GM18502 (cell line): ENCODE data around the gene DDX24.

Source experiments
- ATAC-seq: cut with Tn5 transposase; IDR thresholded peaks from one replicate; pipeline ENCODE4 v1.9.1; 2021; ENCODE audit warnings: mild to moderate bottlenecking; ENCODE audit not compliant: unreplicated experiment, poor library complexity

The DDX24 gene

DNA sequence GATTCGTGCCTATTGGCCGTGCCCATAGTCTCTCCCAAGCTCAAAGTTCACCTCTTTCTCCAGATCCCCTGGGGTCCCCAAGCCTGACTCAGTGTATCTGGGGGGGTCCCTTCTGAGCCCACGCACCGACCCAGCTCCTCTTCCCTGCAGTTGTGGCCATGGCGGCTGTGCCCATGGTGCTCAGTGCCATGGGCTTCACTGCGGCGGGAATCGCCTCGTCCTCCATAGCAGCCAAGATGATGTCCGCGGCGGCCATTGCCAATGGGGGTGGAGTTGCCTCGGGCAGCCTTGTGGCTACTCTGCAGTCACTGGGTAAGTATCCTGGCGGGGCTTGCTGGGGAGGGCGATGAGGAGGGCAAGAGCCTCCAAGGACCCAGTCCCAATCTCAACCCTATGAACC, 34.6 kb upstream of the DDX24 start:
- ATAC-seq, result no peak

DNA sequence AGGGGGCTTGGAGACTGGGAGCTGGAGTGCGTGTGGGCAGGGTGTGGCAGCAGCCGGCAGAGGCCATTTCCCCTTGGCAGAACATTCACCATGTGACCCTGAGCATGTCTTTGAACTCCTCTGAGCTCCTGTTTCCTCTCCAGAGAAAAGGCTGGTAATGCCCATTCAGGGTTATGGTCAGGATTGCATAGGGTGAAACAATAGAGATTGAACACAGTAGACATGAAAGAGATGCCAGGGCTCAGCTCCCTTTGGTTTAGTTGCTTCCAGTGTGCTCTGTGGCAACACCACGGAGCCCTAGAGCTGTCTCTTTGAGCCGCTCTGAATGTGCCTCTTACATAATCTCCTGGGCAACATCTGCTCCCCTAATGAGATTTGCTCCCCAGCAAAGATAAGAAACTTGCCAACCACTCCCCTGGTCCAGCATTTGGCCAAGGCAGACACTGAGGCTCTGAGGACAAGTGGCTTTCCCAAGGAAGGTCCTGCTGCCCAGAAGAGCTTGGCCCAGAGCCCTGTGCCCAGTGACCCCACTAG, 34.1 kb upstream of the DDX24 start:
- no peak for ATAC-seq

DNA sequence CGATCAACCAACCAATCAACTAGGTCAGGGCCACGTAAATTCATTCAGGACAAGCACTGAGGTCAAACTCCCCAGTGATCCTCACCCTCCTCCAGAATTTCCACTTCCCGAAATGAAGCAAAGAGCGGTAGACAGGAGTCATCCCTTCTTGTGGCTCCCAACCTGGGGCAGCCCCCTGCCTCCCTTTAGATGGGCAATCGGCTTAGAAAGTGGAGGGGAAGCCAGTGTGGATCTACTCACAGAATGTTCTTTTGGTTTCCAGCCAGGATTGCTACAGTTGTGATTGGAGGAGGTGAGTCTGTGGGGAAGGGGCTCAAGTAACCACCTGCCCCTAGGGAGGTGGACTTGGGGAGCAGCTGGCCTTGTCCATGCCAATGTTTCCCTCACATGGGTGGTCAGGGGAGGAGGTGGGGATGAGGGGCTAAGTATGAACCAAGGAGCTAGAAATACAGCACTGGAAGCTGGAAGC, 33.6 kb upstream of the DDX24 start:
- ATAC-seq, result no peak

DNA sequence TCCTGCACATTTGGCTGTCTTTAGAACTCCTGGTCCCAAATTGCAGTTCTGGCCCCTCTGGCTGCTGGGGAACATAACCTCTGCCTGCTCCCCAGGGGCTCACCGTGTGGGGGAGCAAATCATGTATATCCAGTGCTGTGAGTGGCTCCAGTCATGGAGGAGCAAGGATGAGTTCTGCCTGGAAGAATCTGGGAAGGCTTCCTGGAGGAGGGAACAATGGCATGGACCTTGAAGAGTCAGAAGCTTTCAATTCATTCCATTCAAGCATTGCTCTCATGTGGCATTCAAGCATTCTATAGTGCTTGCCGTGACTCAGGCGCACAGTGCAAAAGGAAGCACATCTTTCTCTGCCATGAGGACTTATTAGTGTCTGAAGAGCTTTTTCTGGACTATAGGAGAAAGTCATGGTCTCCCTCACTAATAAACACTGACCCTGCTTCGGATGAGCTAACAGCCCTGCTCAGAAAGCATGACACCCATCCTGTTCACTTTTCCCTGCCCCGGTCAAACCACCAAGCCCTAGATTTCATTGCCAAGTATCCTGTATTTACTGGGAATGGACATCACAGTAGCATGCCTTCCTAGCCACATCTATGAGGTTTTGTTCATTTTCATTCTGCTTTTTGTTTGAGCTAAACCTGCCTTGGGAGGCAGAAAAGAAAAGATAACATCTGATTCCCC, 33.0 kb upstream of the DDX24 start:
- ATAC-seq, result no peak

DNA sequence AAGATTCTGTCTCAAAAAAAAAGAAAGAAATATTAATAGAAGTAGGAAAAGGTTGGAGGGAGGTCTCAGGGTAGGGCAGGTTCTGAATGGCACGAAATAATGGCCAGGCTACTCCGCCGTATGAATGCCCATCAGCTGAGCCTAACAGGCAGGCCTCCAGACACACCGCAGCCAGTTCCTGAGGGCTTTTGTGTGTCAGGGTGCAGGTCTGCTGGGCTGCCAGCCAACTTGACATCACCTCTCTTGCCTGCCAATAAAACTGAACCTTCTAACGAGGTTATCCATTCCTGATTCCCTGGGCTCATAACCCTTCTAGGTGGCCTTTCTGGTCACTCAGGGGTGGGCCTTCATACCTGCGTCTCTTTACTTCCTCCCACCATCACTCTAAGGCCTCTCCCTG, 32.5 kb upstream of the DDX24 start:
- no peak for ATAC-seq

DNA sequence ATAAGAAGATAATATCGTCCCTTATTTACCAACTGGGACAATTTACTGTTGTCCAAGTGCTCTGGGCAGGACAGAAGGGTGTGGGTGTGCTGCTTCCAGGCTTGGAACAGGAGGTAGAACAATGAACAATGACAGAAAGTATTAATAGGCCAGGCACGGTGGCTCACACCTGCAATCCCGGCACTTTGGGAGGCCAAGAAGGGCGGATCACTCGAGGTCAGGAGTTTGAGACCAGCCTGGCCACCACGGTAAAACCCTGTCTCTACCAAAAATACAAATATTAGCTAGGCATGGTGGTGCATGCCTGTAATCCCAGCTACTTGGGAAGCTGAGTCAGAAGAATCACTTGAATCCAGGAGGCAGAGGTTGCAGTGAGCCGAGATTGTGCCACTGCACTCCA, 32.1 kb upstream of the DDX24 start:
- ATAC-seq, result no peak

DNA sequence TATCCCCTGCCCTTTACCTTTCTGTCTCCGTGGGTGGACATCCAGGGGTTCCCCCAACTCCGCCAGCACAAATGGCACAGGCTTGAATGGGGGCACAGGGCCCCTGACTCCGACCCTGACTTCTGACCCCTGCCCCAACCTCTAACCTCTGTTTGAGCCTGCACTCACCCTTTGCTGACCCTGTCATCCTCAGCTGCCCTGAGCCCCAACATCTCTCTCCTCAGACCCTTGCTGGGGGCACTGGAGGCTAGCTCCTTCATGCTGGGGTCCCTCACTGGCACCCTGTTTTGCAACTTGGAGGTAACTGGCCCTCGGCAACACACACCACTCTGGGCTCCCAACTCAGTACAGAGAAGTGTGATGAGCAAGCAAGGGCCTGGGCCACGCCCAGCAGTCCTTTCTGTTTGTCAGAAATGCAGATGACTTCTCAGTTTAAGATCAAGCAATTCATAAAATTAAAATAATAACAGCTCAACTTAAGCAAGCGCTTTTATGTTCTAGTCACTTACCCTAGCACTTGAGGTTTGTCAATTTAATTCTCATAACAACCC, 31.6 kb upstream of the DDX24 start:
- ATAC-seq, result no peak

DNA sequence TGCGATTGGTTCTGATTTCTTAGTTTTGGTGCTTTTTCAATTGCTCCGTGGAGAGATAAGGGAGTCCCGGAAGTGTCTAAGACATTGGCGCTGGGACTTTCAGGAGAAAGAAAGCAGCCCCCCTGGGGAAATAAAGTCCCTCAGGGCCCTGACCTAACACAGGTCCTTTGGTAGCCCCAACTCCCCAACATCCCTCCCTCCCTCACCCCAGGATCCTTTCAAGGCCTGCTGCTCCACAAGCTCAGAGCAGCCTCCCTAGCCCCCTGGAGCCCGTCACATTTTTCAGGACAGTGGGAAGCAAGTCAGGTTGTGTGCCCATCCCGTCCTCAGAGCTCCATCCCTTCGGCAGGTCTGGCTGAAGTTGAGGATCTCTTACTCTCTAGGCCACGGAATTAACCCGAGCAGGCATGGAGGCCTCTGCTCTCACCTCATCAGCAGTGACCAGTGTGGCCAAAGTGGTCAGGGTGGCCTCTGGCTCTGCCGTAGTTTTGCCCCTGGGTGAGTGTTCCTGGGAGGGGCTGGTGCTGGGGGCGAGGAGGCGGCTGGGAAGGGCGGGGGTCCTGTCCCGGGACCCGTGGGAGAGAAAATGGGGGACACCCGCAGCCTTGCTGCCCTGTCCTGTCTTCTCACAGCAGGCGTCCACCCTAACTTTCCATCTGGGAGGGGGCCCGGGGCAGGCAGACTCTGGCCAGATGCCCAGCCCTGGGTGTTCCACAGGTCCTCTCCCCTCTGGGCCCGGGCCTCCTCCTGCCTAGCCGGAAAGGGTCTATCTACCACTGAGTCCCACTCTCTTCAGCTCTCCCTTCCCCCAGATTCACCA, 30.5 kb upstream of the DDX24 start:
- ATAC-seq, result no peak

DNA sequence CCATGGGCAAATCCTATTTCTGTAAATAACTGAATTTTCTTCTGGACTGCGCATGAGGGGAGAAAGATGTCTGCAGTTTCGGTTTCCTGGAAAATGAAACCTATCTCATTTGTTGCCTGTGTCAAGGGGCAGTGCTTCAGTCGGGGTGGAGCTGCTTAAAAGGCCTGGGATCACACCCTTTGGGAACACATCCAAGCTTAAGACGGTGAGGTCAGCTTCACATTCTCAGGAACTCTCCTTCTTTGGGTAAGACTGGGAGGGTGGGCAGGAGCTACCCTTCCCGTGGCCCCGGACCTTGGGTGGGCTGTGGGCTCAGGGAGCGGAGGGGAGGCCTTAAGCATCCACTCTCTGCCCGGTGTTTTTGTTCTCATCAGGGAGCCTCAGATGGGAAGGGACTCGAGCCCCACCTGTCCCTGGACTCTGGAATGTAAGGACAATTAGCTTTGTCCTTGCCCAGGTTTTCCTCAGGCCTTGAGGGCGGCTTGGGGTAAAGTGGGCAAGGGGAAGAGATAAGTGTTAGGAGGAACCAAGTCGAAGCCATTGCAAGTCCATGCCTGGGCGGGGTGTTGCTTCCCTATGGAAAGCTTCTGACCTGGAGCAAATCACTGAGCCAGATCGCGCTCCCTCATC, 29.7 kb upstream of the DDX24 start, which contains the start of gene IFI27:
IFI27 (plus strand) TSS at position 185 of the 630 bp plus-strand sequence.
- no peak for ATAC-seq

DNA sequence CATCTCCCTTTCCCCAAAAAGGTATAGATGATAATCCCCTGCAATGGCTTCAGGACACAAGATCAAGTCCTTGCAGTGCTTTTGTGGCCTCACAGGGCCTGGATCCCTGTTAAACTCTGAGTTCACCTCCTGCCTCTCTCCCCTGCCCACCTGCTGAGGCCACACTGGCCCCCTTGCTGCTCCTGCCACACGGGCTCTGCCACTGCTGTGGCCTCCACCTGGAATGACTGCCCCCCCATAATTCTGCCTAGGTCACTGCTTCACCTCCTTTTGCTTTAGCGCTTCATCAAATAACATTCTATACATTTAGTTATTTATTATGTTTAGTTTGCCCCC, 28.9 kb upstream of the DDX24 start:
- no peak for ATAC-seq

DNA sequence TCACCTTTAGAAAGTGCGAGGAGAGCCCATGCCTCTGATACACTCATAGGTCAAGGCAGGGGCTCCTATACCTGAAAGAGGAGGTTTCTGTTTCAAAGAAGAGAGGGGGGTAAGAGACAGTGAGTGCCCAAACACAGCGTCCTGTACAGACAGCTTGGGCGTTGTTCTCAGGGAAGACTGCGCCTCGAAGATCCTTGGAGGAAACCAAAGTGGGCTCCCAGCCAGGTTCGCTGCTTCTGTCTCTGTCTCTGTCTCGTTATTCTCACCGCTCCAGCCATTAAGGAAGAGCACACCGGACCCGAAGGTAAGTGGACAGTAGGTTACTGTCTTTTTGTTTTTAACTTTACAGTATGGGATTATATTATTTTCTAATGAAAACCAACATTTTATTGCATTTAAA, 23.7 kb upstream of the DDX24 start:
- ATAC-seq, result no peak

DNA sequence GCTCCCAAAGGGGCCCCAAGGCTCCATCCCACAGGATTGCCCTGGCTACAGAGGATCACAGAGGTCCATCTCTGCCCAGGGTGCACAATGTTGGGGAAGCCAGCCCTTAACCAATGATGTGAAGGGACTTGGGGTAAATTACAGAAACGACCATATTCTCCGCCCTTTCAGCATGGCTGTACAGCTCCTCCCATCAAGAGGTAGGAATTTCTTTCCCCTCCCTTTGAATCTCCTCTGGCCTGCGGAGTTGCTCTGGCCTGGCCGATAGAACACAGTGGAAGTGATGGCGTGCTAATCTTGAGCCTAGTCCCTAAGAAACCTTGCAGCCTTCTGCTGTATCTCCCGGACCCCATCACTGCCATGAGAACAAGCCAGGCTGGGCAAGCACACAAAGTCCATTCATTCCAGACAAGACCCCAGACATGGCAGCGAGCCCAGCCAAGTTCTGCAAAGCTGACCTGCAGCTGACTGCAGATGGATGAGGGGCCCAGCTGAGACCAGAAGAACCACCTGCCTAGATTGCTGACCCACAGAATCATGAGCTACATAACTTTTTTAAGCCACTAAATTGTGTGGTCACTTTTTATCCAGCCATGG, 22.6 kb upstream of the DDX24 start:
- ATAC-seq, result no peak

DNA sequence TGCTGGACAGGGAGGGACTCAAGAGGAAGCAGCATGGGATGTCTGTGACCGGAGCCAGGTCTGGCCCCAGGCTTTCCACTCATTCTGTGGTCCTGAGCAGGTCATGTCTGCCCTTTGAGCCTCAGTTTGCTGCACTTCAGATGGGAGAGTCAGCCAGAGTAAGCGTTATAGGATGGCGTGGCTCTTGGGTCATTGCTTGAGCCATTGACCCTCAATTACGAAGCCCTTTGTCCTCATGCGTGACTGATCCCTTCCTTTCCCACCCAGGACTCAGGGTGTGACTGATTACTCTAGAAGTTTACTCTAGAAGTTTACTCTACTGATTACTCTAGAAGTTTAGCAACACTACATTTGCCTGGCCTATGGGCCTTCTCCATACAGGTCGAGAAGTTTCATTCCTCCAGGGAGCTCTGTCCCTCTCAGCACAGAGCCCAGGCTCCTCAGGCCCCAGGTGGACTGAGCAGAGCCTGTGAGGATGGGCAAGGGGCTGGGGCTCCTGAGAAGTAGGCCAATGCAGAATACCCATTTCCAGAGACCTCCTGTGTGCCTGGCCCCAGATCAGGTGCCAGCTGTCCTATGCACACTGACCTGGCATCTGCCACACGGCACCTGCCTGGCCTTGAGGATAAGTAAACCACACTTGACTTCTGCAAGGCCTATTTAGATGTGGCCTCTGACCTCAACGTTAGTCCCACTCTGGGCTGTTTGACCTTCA, 21.9 kb upstream of the DDX24 start:
- no peak for ATAC-seq

DNA sequence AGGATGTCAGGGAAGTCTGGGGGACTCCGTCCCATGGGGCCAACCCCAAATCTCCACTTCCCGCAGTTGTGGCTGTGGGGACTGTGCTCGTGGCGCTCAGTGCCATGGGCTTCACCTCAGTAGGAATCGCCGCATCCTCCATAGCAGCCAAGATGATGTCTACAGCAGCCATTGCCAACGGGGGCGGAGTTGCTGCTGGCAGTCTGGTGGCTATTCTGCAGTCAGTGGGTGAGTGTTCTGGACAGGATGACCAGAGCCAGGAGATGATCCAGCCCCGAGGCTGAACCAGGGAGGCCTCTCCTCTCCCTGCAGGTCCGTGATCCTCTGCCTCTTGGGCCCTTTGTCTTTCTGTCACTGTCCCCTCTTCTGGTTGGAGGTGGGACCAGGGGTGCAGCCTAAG, 20.7 kb upstream of the DDX24 start:
- ATAC-seq, result no peak

DNA sequence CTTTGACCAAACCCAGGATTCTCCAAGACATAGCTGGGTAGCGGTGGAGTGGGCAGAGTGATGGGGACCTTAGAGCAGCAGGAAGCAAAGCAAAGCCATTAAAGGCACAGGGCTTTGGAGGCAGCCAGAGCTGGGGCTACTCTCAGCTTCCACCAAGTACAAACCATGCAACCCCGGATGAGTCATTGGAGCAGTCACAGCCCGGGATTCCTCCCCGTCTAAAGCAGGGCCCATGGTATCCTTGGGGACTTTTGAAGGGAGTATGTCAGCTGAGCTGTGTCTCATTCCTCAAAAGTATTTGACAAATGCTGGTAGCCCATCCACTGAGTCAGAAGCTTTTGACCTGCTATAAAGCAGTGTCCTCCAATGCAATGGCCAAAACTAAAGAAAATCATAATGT, 19.8 kb upstream of the DDX24 start:
- no peak for ATAC-seq

DNA sequence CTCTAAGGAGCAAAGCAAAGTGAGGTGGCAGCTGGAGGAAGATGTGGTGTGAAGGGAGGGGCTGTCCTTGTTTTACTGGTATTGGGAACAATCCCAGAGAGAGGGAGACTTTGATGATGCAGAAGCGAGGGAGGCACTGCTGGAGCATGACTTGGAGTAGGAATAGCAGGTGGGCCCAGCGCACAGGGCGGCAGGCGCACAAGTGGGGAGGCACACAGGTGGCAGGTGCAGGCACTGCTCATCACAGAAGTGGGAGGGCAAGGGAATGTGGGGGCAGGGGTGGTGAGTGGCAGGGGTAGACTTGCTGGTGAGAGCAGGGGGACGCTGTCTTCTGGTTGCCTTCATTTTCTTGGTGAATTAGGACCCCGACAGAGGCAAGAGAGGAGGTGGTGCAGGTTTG, 18.0 kb upstream of the DDX24 start:
- ATAC-seq, result no peak

DNA sequence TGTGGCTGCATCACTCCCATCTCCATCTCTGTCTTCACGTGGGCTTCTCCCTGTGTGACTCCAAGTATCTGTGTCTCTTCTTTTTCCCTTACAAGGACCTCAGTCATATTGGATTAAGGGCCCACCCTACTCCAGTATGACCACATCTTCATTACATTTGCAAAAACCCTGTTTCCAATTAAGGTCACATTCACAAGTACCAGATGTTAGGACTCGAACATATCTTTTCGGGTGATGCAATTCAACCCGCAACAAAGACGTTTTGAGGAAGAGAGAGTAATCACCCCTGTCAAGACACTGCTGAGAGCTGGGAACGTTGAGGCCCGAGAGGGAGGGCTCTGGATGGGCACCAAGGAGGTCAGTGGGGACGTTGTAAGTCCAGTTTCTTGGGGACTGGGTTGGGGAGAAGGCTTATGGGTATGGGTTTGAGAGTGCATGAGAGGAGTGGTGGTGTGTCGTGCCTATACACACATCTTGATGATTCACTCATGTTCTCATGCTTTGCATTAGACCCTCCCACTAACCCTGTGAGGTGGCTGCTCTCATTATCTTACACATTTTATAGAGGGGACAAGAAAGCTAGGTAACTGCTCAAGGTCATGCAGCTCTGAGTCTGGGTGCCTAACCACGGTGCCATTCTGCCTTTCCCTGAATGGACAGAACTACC, 17.5 kb upstream of the DDX24 start:
- ATAC-seq, result no peak

DNA sequence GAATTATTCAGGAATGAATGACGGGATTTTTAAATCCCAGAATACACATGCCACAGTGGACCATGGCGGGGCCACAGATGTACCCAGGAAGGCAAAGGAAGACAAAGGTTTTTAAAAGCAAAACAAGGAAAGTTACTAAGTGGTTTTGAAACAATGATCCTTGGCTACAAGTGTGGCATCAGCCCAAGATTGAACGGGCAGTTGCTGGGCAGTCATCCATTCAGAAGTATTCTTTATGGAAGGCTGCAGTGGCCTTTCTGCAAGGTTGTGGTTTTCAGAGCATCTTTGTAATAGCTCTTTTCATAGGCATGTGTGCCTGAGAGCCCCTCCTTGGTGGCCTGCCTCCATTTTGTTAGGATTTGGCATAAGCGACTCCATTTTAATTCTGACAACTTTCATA, 16.1 kb upstream of the DDX24 start:
- ATAC-seq, result no peak

DNA sequence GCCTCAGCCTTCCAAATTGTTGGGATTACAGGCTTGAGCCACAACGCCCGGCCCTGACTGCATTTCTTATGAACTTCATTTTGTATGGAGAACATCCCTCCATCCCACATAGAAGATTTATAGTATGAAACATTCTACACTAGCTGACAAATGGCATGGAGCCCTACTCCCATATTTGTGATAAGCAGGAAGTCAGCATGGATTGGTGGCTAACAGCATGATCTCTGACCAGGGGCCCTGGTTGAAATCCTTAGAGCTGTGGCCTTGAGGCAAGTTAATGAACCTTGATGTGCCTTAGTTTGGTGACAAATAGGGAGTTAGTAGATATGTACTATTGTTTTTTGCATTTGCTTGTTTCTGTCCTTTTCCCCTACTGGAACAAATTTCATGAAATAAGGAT, 12.4 kb upstream of the DDX24 start:
- ATAC-seq, result no peak
